Endothelial cell (in vitro differentiated cells): ENCODE measurements around the gene TIMP2. TPM values are rescaled to one million over a fixed set of nuclear protein-coding genes. Genes with fewer than 3 reads are reported as not detected.

ENCODE experiments used
- DNase-seq: peaks from one replicate; pipeline ENCODE4 v3.0.0; 2021; ENCODE audit warnings: low spot score
- H3K27ac Mint-ChIP-seq: one replicate; pipeline ENCODE4 v1.8.0; 2021; ENCODE audit warnings: mixed read lengths, inconsistent platforms; ENCODE audit not compliant: unreplicated experiment
- H3K27me3 Mint-ChIP-seq: one replicate; pipeline ENCODE4 v1.8.0; 2021; ENCODE audit warnings: mild to moderate bottlenecking, moderate library complexity, mixed read lengths, inconsistent platforms; ENCODE audit not compliant: unreplicated experiment
- H3K36me3 Mint-ChIP-seq: one replicate; pipeline ENCODE4 v1.8.0; 2021; ENCODE audit warnings: mild to moderate bottlenecking, low read depth, mixed read lengths, inconsistent platforms; ENCODE audit not compliant: unreplicated experiment
- H3K4me1 Mint-ChIP-seq: one replicate; pipeline ENCODE4 v1.8.0; 2021; ENCODE audit warnings: mild to moderate bottlenecking, mixed read lengths, inconsistent platforms; ENCODE audit not compliant: unreplicated experiment
- H3K4me3 Mint-ChIP-seq: one replicate; pipeline ENCODE4 v1.8.0; 2021; ENCODE audit warnings: mild to moderate bottlenecking, mixed read lengths, inconsistent platforms; ENCODE audit not compliant: unreplicated experiment
- H3K9me3 Mint-ChIP-seq: one replicate; pipeline ENCODE4 v1.8.0; 2021; ENCODE audit warnings: mixed read lengths, inconsistent platforms; ENCODE audit not compliant: unreplicated experiment
- total RNA-seq: library from RNA; stranded (reverse); fragmentation: NEBNext Ultra II Directional; extraction: Animal tissue kit (Norgen Biotek cat#: 25700); gene quantifications from one replicate; pipeline ENCODE4 v1.2.1, GENCODE V29; 2021; ENCODE audit not compliant: unreplicated experiment
- TF ChIP-seq, protein P1 (sequence below): fragments of 200-600 bp; sonication (generic); IDR thresholded peaks from one replicate; pipeline ENCODE4 v1.5.0; 2021; ENCODE audit warnings: antibody characterized with exemption; ENCODE audit not compliant: unreplicated experiment

The TIMP2 gene
- total RNA-seq, 1 donor from 2014 or later = 41.5 TPM

DNA sequence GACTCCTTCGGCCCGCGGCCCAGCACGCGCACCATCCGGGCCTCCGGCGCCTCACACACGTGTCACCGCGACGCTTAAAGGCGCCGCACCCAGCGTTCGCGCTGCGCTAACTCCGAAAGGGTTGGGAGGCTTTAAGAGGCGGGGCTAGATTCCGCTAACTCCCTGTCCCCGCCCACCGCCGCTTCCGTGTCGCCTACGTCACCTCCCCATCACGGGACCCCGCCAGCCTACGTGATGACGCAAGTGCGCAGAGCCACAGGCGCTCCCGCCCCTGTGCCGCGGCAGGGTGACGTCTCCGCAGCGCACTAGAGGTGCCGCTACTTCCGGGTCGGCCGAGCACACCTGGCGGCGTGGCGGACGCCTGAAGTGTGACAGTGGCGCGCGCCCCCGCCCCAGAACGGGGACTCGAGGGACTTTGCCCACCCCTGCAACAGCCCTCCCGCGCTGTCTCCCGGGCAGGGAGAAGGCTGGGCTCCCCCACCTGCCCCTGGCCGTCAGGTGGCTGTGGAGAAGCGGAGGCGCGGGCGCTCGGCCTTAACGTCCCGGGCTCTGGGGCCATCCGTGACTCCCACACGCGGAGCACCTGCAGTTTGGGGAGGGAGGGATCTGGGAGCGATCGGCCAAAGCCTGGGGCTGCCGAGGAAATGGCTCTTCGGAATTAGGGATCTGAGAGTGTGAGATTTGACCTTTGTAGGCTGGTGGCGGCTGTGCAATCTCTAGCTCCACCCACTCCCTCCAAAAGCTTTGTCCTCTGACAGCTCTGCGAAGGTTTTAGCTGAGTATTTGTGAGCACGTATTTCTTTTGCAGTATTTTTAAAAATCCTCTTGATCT lies 84.2 kb downstream of the TIMP2 start, which contains the start of gene USP36:
Gene USP36 (minus strand): TSS at position 35 of the 832 bp plus-strand sequence. CDS start 4,451 bp downstream, outside the sequence.
- Mint-ChIP-seq H3K27ac (peak within 1 kb of the TSS; percentile 74), H3K4me3 (peak within 1 kb of the TSS; percentile 97), H3K4me1 (peaks cover 18% of the 10 kb centered on the region), H3K27me3 (peaks cover 11% of the 10 kb centered on the region), H3K9me3 (no peaks in the 10 kb centered on the region), H3K36me3 (peaks cover 25% of the 10 kb centered on the region)
- DNase-seq = peak; percentile 98
- TF ChIP-seq, protein P1, sequence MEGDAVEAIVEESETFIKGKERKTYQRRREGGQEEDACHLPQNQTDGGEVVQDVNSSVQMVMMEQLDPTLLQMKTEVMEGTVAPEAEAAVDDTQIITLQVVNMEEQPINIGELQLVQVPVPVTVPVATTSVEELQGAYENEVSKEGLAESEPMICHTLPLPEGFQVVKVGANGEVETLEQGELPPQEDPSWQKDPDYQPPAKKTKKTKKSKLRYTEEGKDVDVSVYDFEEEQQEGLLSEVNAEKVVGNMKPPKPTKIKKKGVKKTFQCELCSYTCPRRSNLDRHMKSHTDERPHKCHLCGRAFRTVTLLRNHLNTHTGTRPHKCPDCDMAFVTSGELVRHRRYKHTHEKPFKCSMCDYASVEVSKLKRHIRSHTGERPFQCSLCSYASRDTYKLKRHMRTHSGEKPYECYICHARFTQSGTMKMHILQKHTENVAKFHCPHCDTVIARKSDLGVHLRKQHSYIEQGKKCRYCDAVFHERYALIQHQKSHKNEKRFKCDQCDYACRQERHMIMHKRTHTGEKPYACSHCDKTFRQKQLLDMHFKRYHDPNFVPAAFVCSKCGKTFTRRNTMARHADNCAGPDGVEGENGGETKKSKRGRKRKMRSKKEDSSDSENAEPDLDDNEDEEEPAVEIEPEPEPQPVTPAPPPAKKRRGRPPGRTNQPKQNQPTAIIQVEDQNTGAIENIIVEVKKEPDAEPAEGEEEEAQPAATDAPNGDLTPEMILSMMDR = peak; percentile 10

DNA sequence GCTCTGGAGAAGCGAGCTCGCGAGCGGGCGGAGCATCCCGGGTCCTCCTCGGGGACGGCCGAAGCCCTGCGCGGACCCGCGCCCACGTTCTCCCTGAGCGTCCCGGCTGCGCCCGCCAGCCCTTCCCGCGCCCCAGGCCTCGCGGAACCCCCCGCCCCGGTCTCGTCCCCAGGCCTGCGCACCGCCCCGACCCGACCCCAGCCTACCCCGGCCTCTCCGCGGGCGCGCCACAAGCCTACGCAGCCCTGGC lies 84.7 kb downstream of the TIMP2 start:
- TF ChIP-seq, protein P1 = no peak
- peaks cover 29% of the 10 kb centered on the region for H3K36me3 Mint-ChIP-seq
- peaks cover 11% of the 10 kb centered on the region for H3K27me3 Mint-ChIP-seq
- no peak overlapping the region for H3K27ac Mint-ChIP-seq
- H3K9me3 Mint-ChIP-seq = no peaks in the 10 kb centered on the region
- DNase-seq = no peak
- peaks cover 18% of the 10 kb centered on the region for H3K4me1 Mint-ChIP-seq
- peak overlapping the region; percentile 89 for H3K4me3 Mint-ChIP-seq

DNA sequence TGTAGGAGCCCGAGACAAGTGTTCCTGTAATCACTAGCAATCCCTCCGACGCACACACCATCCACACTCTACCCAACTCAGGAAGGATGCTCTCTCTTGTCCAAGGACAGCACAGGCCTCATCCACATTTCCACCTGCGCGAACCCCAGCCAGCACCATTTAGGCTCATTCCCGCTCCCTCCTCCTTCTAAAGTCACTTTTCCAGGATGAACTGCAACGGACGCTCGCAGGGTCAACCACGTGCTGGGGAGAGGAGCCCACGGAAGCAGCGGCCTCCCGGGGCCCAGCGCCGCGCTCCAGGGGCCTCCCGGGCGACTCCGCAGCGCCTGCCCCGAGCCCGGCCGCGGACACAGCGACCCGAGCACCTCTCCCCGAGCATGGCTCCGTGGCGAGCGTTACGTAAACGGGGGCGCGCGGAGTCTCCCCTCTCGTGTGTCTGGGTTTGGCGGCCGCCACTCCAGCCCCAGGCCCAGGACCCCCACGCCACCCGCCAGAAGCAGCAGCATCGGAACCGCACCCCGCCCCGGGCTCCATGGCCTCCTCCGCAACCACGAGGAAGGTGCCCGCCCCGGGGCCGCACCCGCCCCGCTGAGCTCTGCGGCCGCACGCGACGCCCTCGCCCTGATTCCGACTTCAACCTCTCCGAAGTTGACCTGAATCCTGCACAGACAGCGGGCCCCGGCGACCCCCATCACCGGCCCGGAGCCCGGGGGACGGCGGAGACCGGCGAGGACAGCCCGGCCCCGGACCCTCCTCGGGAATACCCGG lies 85.2 kb downstream of the TIMP2 start:
- peak overlapping the region; percentile 97 for H3K4me3 Mint-ChIP-seq
- peaks cover 33% of the 10 kb centered on the region for H3K36me3 Mint-ChIP-seq
- peaks cover 11% of the 10 kb centered on the region for H3K27me3 Mint-ChIP-seq
- peak; percentile 47 for DNase-seq
- H3K9me3 Mint-ChIP-seq = no peaks in the 10 kb centered on the region
- TF ChIP-seq, protein P1 = no peak
- H3K27ac Mint-ChIP-seq = peak overlapping the region; percentile 74
- H3K4me1 Mint-ChIP-seq = peaks cover 18% of the 10 kb centered on the region

DNA sequence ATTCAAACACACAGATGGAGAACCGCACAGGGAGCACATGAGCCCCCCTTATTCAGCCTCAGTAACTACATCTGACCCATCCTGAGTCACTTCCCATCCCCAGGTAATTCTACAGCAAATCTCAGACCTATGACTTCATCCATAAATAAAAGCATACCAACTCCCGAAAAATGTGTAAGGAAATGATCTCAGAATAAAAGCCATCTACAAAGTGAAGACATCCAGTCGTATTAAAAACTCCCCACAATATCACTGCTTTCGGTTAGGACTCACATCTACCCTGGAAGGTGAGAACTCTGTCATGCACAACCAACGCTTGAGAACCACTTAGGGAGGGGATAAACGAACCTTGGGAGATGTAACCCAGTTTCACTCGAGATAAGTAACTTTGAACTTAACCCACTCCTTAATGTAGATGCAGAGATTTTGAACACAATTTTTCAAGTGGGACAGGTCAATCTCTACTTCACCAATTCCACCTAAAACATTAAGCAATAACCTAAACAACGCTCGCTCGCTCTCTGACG lies 85.9 kb downstream of the TIMP2 start:
- peaks cover 18% of the 10 kb centered on the region for H3K4me1 Mint-ChIP-seq

More for the DNA sequence above, 85.9 kb downstream of the TIMP2 start:
- peaks cover 11% of the 10 kb centered on the region for H3K27me3 Mint-ChIP-seq
- peak overlapping the region; percentile 74 for H3K27ac Mint-ChIP-seq
- no peaks in the 10 kb centered on the region for H3K9me3 Mint-ChIP-seq
- H3K36me3 Mint-ChIP-seq = peaks cover 37% of the 10 kb centered on the region
- DNase-seq = no peak
- peak overlapping the region; percentile 97 for H3K4me3 Mint-ChIP-seq
- TF ChIP-seq, protein P1 = no peak
